Activated effector memory CD4-positive, alpha-beta T cell treated with Interleukin-2 at 50 U/mL for 16 hours (primary cell): ENCODE data around the gene COL18A1.
A peak's percentile ranks its signal among the peaks of the same experiment; 100 is the strongest.
"Not testable (repeated sequence)": the region's sequence is repeated elsewhere in the genome, so short reads cannot be mapped to it uniquely, and the experiment has no call there.

Experiments
- DNase-seq: peaks from one replicate; pipeline ENCODE4 v3.0.0-alpha.2; 2020

Gene COL18A1

GRCh38 chr21:45429221-45430175, 24.5 kb downstream of the COL18A1 start:
- DNase-seq: no peak

GRCh38 chr21:45430521-45431501, 25.8 kb downstream of the COL18A1 start:
- no peak for DNase-seq

GRCh38 chr21:45431781-45432572, 27.0 kb downstream of the COL18A1 start:
- DNase-seq: no peak

- no peak for DNase-seq
Observed at GRCh38 chr21:45432575-45433255, 27.8 kb downstream of the COL18A1 start.

- DNase-seq: no peak
Observed at GRCh38 chr21:45433301-45433700, 28.3 kb downstream of the COL18A1 start.

GRCh38 chr21:45433911-45434644, 29.1 kb downstream of the COL18A1 start:
- no peak for DNase-seq

GRCh38 chr21:45434645-45435217, 29.8 kb downstream of the COL18A1 start:
- DNase-seq: no peak

- DNase-seq: no peak
Observed at GRCh38 chr21:45435405-45435981, 30.5 kb downstream of the COL18A1 start.

GRCh38 chr21:45436351-45437065, 31.5 kb downstream of the COL18A1 start:
- no peak for DNase-seq

GRCh38 chr21:45437844-45438243, 32.9 kb downstream of the COL18A1 start:
- DNase-seq: not testable (repeated sequence)

GRCh38 chr21:45438391-45439145, 33.6 kb downstream of the COL18A1 start:
- no peak for DNase-seq

GRCh38 chr21:45439161-45439872, 34.4 kb downstream of the COL18A1 start:
- DNase-seq: peak; percentile 75

GRCh38 chr21:45439901-45440461, 35.0 kb downstream of the COL18A1 start:
- DNase-seq: no peak

GRCh38 chr21:45440736-45441350, 35.9 kb downstream of the COL18A1 start:
- no peak for DNase-seq

- no peak for DNase-seq
Observed at GRCh38 chr21:45441431-45442255, 36.7 kb downstream of the COL18A1 start.

GRCh38 chr21:45442276-45442675, 37.3 kb downstream of the COL18A1 start:
- no peak for DNase-seq
